Measurements from ENCODE around the gene IGFBP5.

The IGFBP5 gene

GRCh38 chr2:216670266-216671080 is 24.9 kb downstream of the IGFBP5 start:
- Histone ChIP-seq H3K27me3 (ENCODE audit: insufficient read depth, poor library complexity, severe bottlenecking) (no peaks in the 10 kb centered on the region), H3K4me3 (replicated peaks; ENCODE audit: insufficient read depth, low read length) (no peak overlapping the region), H3K27ac (replicated peaks) (no peak overlapping the region)
- no peak for DNase-seq (ENCODE audit: low read depth in 1 of 2, low spot score in 1 of 2)
- no peak for TF ChIP-seq GABPA (IDR thresholded peaks at IDR 0.05; ENCODE audit: low read depth)
- TF ChIP-seq REST (IDR thresholded peaks at IDR 0.05; ENCODE audit: insufficient replicate concordance, low read depth), result no peak
- TF ChIP-seq POLR2AphosphoS5 (IDR thresholded peaks at IDR 0.05; ENCODE audit: low read depth), result no peak
- no peak for TF ChIP-seq SPI1 (IDR thresholded peaks at IDR 0.05; ENCODE audit: borderline replicate concordance, low read depth)
- no peak for TF ChIP-seq CTCF (IDR thresholded peaks at IDR 0.05; ENCODE audit: insufficient read depth, low read length)

- peak in 1 of 2 experiments; percentile 52 for DNase-seq (ENCODE audit: low read depth in 1 of 2, low spot score in 1 of 2)
- TF ChIP-seq REST (IDR thresholded peaks at IDR 0.05; ENCODE audit: insufficient replicate concordance, low read depth) (no peak), CTCF (IDR thresholded peaks at IDR 0.05; ENCODE audit: insufficient read depth, low read length) (peak; percentile 97)
- Histone ChIP-seq H3K4me3 (replicated peaks; ENCODE audit: insufficient read depth, low read length) (no peak overlapping the region), H3K27me3 (ENCODE audit: insufficient read depth, poor library complexity, severe bottlenecking) (peaks cover 5% of the 10 kb centered on the region), H3K27ac (replicated peaks) (no peak overlapping the region)
Measured at GRCh38 chr2:216666461-216667233, 28.7 kb downstream of the IGFBP5 start.

- Histone ChIP-seq H3K27me3 (ENCODE audit: insufficient read depth, poor library complexity, severe bottlenecking) (peaks cover 5% of the 10 kb centered on the region), H3K4me3 (replicated peaks; ENCODE audit: insufficient read depth, low read length) (no peak overlapping the region), H3K27ac (replicated peaks) (no peak overlapping the region)
- no peak for DNase-seq (ENCODE audit: low read depth in 1 of 2, low spot score in 1 of 2)
- TF ChIP-seq GABPA (IDR thresholded peaks at IDR 0.05; ENCODE audit: low read depth) (no peak), POLR2AphosphoS5 (IDR thresholded peaks at IDR 0.05; ENCODE audit: low read depth) (no peak), REST (IDR thresholded peaks at IDR 0.05; ENCODE audit: insufficient replicate concordance, low read depth) (no peak), CTCF (IDR thresholded peaks at IDR 0.05; ENCODE audit: insufficient read depth, low read length) (no peak), SPI1 (IDR thresholded peaks at IDR 0.05; ENCODE audit: borderline replicate concordance, low read depth) (no peak)
Measured at GRCh38 chr2:216665717-216666116, 29.6 kb downstream of the IGFBP5 start.
